VCaP (cell line): ENCODE results near the gene ITGA2.

Experiments
- H3K27ac ChIP-seq: fragments of 450-650 bp; 2 replicates; pipeline ENCODE4 v1.5.1; 2017
- CTCF ChIP-seq: fragments of 450-650 bp; conservative IDR thresholded peaks from 2 replicates; pipeline ENCODE4 v1.5.1; 2017; ENCODE audit warnings: mild to moderate bottlenecking, moderate library complexity

ITGA2 gene

GRCh38 chr5:53068291-53068836 is 79.2 kb downstream of the ITGA2 start:
- no peak overlapping the region for H3K27ac ChIP-seq
- no peak for TF ChIP-seq CTCF

DNA sequence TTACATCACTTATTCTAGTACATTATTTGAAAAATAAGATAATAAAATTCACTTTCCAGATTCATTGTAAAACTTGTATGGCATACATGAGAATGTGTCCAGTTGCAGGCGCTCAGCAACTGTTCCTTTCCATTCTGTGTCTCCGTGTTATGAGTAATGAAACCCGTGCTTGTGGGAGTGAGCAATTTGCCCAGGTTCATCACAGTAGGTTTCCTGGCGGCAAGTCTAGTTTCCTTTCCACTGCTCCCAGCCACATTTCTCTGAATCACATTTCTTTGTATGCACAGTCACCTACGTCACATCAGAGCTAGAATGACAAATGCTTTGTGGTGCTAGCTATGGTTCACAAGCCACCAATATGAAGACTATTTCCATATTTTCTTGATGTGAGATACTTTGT is 80.5 kb downstream of the ITGA2 start:
- H3K27ac ChIP-seq, result no peak overlapping the region
- no peak for TF ChIP-seq CTCF

GRCh38 chr5:53071298-53071697 is 82.1 kb downstream of the ITGA2 start:
- H3K27ac ChIP-seq, result no peak overlapping the region
- no peak for TF ChIP-seq CTCF

GRCh38 chr5:53071738-53072137 is 82.6 kb downstream of the ITGA2 start:
- TF ChIP-seq CTCF, result no peak
- H3K27ac ChIP-seq, result no peak overlapping the region

DNA sequence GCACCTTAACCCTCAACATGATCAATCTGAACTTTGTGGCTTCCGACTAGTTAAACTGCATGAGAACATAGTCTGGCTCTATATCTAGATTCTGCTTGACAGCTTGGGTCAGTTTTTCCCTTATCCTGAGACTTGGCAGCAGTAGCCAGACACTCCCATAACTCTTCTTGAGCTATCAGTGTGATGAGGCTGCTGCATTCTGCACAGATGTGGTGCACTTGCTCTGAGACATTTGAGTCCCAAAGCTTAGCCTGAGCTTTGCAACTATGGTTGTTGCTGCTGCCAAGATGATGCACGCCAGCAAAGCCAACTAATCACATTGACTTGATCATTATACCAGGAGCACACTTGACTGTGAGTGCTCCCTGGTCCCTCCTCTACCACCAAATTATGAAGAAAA is 84.2 kb downstream of the ITGA2 start:
- TF ChIP-seq CTCF, result no peak
- no peak overlapping the region for H3K27ac ChIP-seq

DNA sequence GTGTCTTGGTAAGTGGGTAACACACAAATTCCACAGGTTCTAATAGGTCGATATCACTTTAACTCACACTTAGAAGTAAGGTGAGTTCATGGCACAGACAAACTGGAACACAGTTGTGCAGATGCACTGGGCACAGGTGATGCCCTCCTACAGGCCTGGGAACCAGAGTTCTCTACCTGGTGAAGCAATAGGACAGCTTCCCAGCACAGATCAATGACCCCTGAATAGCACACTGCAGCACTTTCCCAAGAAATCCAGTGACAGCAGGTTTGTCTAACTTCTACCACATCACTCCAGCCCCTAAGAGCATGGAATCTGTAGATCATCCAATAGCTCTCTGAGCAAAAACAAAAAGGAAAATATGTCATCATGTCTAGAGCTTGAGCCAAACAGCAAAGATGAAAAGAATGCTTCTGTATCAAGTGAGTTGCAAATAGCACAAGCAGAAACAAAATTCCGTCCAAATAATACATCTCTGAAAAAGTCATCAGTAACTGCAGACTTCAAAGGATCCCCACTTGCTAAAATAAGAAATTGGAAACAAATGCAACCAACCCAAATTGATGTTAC is 86.9 kb downstream of the ITGA2 start:
- no peak for TF ChIP-seq CTCF
- H3K27ac ChIP-seq, result no peak overlapping the region

- no peak overlapping the region for H3K27ac ChIP-seq
- TF ChIP-seq CTCF, result no peak
Measured at GRCh38 chr5:53080271-53080670, 91.1 kb downstream of the ITGA2 start.
